Lung (tissue), 13 donors: Measurements from ENCODE around the gene MED19. TPM values are rescaled to one million over a fixed set of nuclear protein-coding genes. Genes with fewer than 3 reads are reported as not detected.

Source experiments
- ATAC-seq: fragments of 200-7000 bp; cut with Tn5 transposase; one replicate; pipeline ENCODE4 v1.9.1; 2020; ENCODE audit warnings: moderate number of reproducible peaks; ENCODE audit not compliant: insufficient read depth, low FRiP score
- DNase-seq, 3 donors: peaks; one replicate each; pipeline ENCODE4 v3.0.0-alpha.2; 2013 to 2017
- H3K27ac ChIP-seq, 2 donors: one replicate each; pipeline ENCODE4 v1.5.1; 2013; ENCODE audit warnings: mild to moderate bottlenecking in 2 of 2, moderate library complexity in 2 of 2, control low read depth in 1 of 2, inconsistent platforms in 1 of 2, low read depth in 1 of 2, low read length in 1 of 2
- H3K27me3 ChIP-seq, 3 donors: one replicate each; pipeline ENCODE4 v1.5.1; 2013; ENCODE audit warnings: low read length in 2 of 3; ENCODE audit not compliant: control insufficient read depth in 3 of 3, insufficient read depth in 3 of 3
- H3K36me3 ChIP-seq, 4 donors: one replicate each; pipeline ENCODE4 v1.5.1; 2013; ENCODE audit warnings: low read length in 4 of 4, mild to moderate bottlenecking in 1 of 4, moderate library complexity in 1 of 4; ENCODE audit not compliant: control insufficient read depth in 4 of 4, insufficient read depth in 4 of 4
- H3K4me1 ChIP-seq, 5 donors: one replicate each; pipeline ENCODE4 v1.5.1; 2013; ENCODE audit warnings: low read length in 5 of 5, mild to moderate bottlenecking in 2 of 5, moderate library complexity in 1 of 5; ENCODE audit not compliant: control insufficient read depth in 5 of 5, insufficient read depth in 5 of 5
- H3K4me3 ChIP-seq: one replicate; pipeline ENCODE4 v1.5.1; 2013; ENCODE audit warnings: mild to moderate bottlenecking, control low read depth, moderate library complexity
- H3K9ac ChIP-seq, 2 donors: one replicate each; pipeline ENCODE4 v1.5.1; 2013; ENCODE audit warnings: low read length in 2 of 2, control low read depth in 1 of 2; ENCODE audit not compliant: insufficient read depth in 1 of 2
- H3K9me3 ChIP-seq, 4 donors: one replicate each; pipeline ENCODE4 v1.5.1; 2013; ENCODE audit warnings: low read length in 3 of 4, mild to moderate bottlenecking in 1 of 4, moderate library complexity in 1 of 4; ENCODE audit not compliant: control insufficient read depth in 4 of 4, insufficient read depth in 3 of 4
- WGBS, 2 donors: extraction: QIAGEN DNeasy Blood & Tissue Kit; methylation state at CpG; one replicate each; pipeline ENCODE4 v1.1.7; 2013; 5-methylcytosine and 5-hydroxymethylcytosine counted together
- polyA plus RNA-seq, 2 donors: library from polyadenylated mRNA; stranded (reverse); fragments of 200-250 nt; gene quantifications; one replicate each; pipeline ENCODE4 v1.2.1, GENCODE V29; 2013
- small RNA-seq: library from RNA; depleted of rRNA; stranded (forward); fragments of <200 nt; gene quantifications from one replicate; pipeline ENCODE3, GENCODE V24; 2014; ENCODE audit warnings: low replicate concordance
- total RNA-seq, 2 donors: library from RNA; depleted of rRNA in 1 of 2; stranded (reverse); fragments of >200 nt in 1 of 2; gene quantifications; one replicate each; pipeline ENCODE4 v1.2.1, GENCODE V29; 2014 to 2021
- TF ChIP-seq, protein P1 (sequence below): IDR thresholded peaks from 2 replicates; pipeline ENCODE4 v1.5.1; 2012; ENCODE audit warnings: mild to moderate bottlenecking; ENCODE audit errors: control extremely low read depth, extremely low read depth
- donor health status: control.
- donor health status: control.
- donor health status: Bipolar disorder and iron deficiency.
- donor health status: healthy.
- donor health status: DM: yes; HTN: yes; CAD: no.

Gene MED19
- total and polyA plus RNA-seq, 4 donors, result 8.7 to 15.1 (median 13.5) TPM

GRCh38 chr11:57657194-57658022, 54.6 kb downstream of the MED19 start, which contains the start of gene CLP1:
CLP1 (plus strand) TSS chr11:57657762; CDS start chr11:57659477, 1,715 bp downstream.
- peak within 1 kb of the TSS; percentile 82 to 92 for H3K27ac ChIP-seq
- H3K27me3 ChIP-seq, result no peaks in the 10 kb centered on the region
- peak within 1 kb of the TSS; percentile 63 for H3K4me3 ChIP-seq
- TF ChIP-seq, protein P1, sequence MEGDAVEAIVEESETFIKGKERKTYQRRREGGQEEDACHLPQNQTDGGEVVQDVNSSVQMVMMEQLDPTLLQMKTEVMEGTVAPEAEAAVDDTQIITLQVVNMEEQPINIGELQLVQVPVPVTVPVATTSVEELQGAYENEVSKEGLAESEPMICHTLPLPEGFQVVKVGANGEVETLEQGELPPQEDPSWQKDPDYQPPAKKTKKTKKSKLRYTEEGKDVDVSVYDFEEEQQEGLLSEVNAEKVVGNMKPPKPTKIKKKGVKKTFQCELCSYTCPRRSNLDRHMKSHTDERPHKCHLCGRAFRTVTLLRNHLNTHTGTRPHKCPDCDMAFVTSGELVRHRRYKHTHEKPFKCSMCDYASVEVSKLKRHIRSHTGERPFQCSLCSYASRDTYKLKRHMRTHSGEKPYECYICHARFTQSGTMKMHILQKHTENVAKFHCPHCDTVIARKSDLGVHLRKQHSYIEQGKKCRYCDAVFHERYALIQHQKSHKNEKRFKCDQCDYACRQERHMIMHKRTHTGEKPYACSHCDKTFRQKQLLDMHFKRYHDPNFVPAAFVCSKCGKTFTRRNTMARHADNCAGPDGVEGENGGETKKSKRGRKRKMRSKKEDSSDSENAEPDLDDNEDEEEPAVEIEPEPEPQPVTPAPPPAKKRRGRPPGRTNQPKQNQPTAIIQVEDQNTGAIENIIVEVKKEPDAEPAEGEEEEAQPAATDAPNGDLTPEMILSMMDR, result no peak
- H3K36me3 ChIP-seq, result peaks cover 11 to 20% (median 18%) of the 10 kb centered on the region in 4 donors
- WGBS, 2 donors, result 0% methylated on average over 45 of the region's 45 CpGs
- peak within 1 kb of the TSS; percentile 51 to 83 for H3K9ac ChIP-seq
- ATAC-seq (peak; percentile 99), DNase-seq (peak; percentile 99 to 100 (median 100))
- H3K9me3 ChIP-seq, result no peaks in the 10 kb centered on the region
- H3K4me1 ChIP-seq, result peaks cover 0 to 14% (median 2%) of the 10 kb centered on the region in 5 donors

DNA sequence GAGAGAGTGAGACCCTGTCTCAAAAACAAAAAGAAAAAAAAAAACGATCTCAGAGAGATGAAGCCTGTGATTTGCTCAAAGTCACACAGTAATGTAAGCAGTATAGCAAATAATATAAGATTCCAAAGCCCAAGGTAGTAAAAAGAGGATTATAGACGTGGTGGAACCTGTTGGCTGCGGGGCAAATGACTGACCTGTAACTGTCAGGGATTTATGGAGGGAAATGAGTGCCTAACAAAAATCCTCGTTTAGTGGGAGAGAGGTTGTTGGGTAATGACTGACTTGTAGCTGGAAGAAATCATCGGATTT, 55.2 kb downstream of the MED19 start:
- no peak overlapping the region for H3K4me3 ChIP-seq
- H3K9ac ChIP-seq, result peak overlapping the region; percentile 47 to 83
- peak overlapping the region; percentile 82 to 92 for H3K27ac ChIP-seq
- TF ChIP-seq, protein P1, result no peak
- peaks cover 11 to 18% (median 15%) of the 10 kb centered on the region in 4 donors for H3K36me3 ChIP-seq
- WGBS, 2 donors, result 22 to 24% methylated on average over 5 of the region's 5 CpGs
- no peaks in the 10 kb centered on the region for H3K9me3 ChIP-seq
- H3K27me3 ChIP-seq, result no peaks in the 10 kb centered on the region
- no peak for DNase-seq
- H3K4me1 ChIP-seq, result peaks cover 0 to 14% (median 2%) of the 10 kb centered on the region in 5 donors
- no peak for ATAC-seq

Small RNAs within 50 kb of the gene (small RNA-seq; reads per million reads assigned to genes)
- gene TMX2-CTNND1, result not detected

Other genes with a start within 250 kb of the MED19 start
- 10 to 100 TPM; 18.5 to 18.7 TPM for gene SLC43A1, start 196.5 kb downstream of the MED19 start, total RNA-seq
- gene SLC43A1, start 196.5 kb downstream of the MED19 start, polyA plus RNA-seq, result 10 to 100 TPM; 10.3 to 14.8 TPM
- gene TIMM10, start 181.5 kb downstream of the MED19 start, total RNA-seq, result 10 to 100 TPM; 10.4 to 46.5 TPM
- gene TIMM10, start 181.5 kb downstream of the MED19 start, polyA plus RNA-seq, result 10 to 100 TPM; 45.1 to 64.7 TPM
- gene SMTNL1, start 174.6 kb downstream of the MED19 start, total RNA-seq, result not detected
- not detected for gene SMTNL1, start 174.6 kb downstream of the MED19 start, polyA plus RNA-seq
- gene UBE2L6, start 144.5 kb downstream of the MED19 start, total RNA-seq, result 10 to 100 TPM; 38.9 to 97.1 TPM
- gene UBE2L6, start 144.5 kb downstream of the MED19 start, polyA plus RNA-seq, result 100 to 1,000 TPM in 1 of 2 donors, 10 to 100 TPM in 1; 44.9 to 129 TPM
- gene SERPING1, start 114.5 kb downstream of the MED19 start, total RNA-seq, result 100 to 1,000 TPM; 102 to 407 TPM
- 100 to 1,000 TPM; 214 to 418 TPM for gene SERPING1, start 114.5 kb downstream of the MED19 start, polyA plus RNA-seq
- 1 to 10 TPM; 1.3 to 1.5 TPM for gene YPEL4, start 62.3 kb downstream of the MED19 start, total RNA-seq
- gene YPEL4, start 62.3 kb downstream of the MED19 start, polyA plus RNA-seq, result 1 to 10 TPM in 1 of 2 donors, under 1 TPM in 1; 0.71 to 3.1 TPM
- gene CLP1, start 54.5 kb downstream of the MED19 start, total RNA-seq, result 10 to 100 TPM in 1 of 2 donors, 1 to 10 TPM in 1; 6.5 to 12.4 TPM
- gene CLP1, start 54.5 kb downstream of the MED19 start, polyA plus RNA-seq, result 10 to 100 TPM in 1 of 2 donors, 1 to 10 TPM in 1; 6.9 to 16.6 TPM
- 10 to 100 TPM; 37.5 to 63.2 TPM for gene ZDHHC5, start 44.1 kb downstream of the MED19 start, total RNA-seq
- gene ZDHHC5, start 44.1 kb downstream of the MED19 start, polyA plus RNA-seq, result 10 to 100 TPM; 28.7 to 48.4 TPM
- gene TMX2, start 378 bp upstream of the MED19 start, total RNA-seq, result 10 to 100 TPM; 55.1 to 71.8 TPM
- gene TMX2, start 378 bp upstream of the MED19 start, polyA plus RNA-seq, result 10 to 100 TPM; 51.7 to 89.6 TPM
- 100 to 1,000 TPM in 1 of 2 donors, 10 to 100 TPM in 1; 77.3 to 123 TPM for gene SELENOH, start 29.3 kb upstream of the MED19 start, total RNA-seq
- 100 to 1,000 TPM; 155 TPM for gene SELENOH, start 29.3 kb upstream of the MED19 start, polyA plus RNA-seq
- gene BTBD18, start 39.6 kb upstream of the MED19 start, total RNA-seq, result not detected
- not detected for gene BTBD18, start 39.6 kb upstream of the MED19 start, polyA plus RNA-seq
- 100 to 1,000 TPM; 197 to 423 TPM for gene CTNND1, start 49.6 kb upstream of the MED19 start, total RNA-seq
- gene CTNND1, start 49.6 kb upstream of the MED19 start, polyA plus RNA-seq, result 10 to 100 TPM; 36.5 to 59.9 TPM